ENCODE measurements around the gene C8B.

Gene C8B

GRCh38 chr1:56908619-56909221, 57.1 kb downstream of the C8B start:
- POLR2A ChIA-PET = no interaction called here
- CTCF ChIA-PET = interaction anchor here (1.1 kb wide), 1 partner anchor 9 kb away, joined by 3 read pairs; no protein-coding TSS in a partner anchor
- no peak for TF ChIP-seq CTCF (IDR thresholded peaks at IDR 0.05; ENCODE audit: control extremely low read depth, extremely low read depth, low read depth, missing control alignments)
- DNase-seq (ENCODE audit: extremely low spot score) = no peak

- ChIA-PET POLR2A (no interaction called here), CTCF (no interaction called here)
- no peak for TF ChIP-seq CTCF (IDR thresholded peaks at IDR 0.05; ENCODE audit: control extremely low read depth, extremely low read depth, low read depth, missing control alignments)
- no peak for DNase-seq (ENCODE audit: extremely low spot score)
Observed at GRCh38 chr1:56905667-56906066, 60.1 kb downstream of the C8B start.

GRCh38 chr1:56904663-56905397, 61.0 kb downstream of the C8B start:
- CTCF ChIA-PET = no interaction called here
- POLR2A ChIA-PET = no interaction called here
- no peak for DNase-seq (ENCODE audit: extremely low spot score)
- no peak for TF ChIP-seq CTCF (IDR thresholded peaks at IDR 0.05; ENCODE audit: control extremely low read depth, extremely low read depth, low read depth, missing control alignments)

- no peak for TF ChIP-seq CTCF (IDR thresholded peaks at IDR 0.05; ENCODE audit: control extremely low read depth, extremely low read depth, low read depth, missing control alignments)
- ChIA-PET CTCF (no interaction called here), POLR2A (no interaction called here)
- DNase-seq (ENCODE audit: extremely low spot score) = no peak
Observed at GRCh38 chr1:56903778-56904177, 62.0 kb downstream of the C8B start.

GRCh38 chr1:56901716-56902115, 64.1 kb downstream of the C8B start:
- POLR2A ChIA-PET = no interaction called here

GRCh38 chr1:56898879-56899278, 66.9 kb downstream of the C8B start:
- no peak for DNase-seq (ENCODE audit: extremely low spot score)
- POLR2A ChIA-PET = no interaction called here
- no peak for TF ChIP-seq CTCF (IDR thresholded peaks at IDR 0.05; ENCODE audit: control extremely low read depth, extremely low read depth, low read depth, missing control alignments)
- CTCF ChIA-PET = no interaction called here

More at GRCh38 chr1:56901716-56902115, 64.1 kb downstream of the C8B start:
- CTCF ChIA-PET = no interaction called here
- no peak for DNase-seq (ENCODE audit: extremely low spot score)
- TF ChIP-seq CTCF (IDR thresholded peaks at IDR 0.05; ENCODE audit: control extremely low read depth, extremely low read depth, low read depth, missing control alignments) = no peak
